Ovary (tissue), 3 donors: Measurements from ENCODE around the gene ST8SIA4.

Experiments
- POLR2A ChIP-seq: fragments of 450-650 bp; IDR thresholded peaks from one replicate; pipeline ENCODE4 v1.6.1; 2017; ENCODE audit warnings: antibody characterized with exemption, mild to moderate bottlenecking, moderate library complexity
- TF ChIP-seq, protein P1 (sequence below), 3 donors: fragments of 450-650 bp in 2 of 3; fragments of 200-600 bp in 1 of 3; IDR thresholded peaks; one replicate each; pipeline versions ENCODE4 v1.5.1 to v1.8.0; 2016 to 2022; ENCODE audit warnings: antibody characterized with exemption in 3 of 3, mild to moderate bottlenecking in 1 of 3
- donor health status: DM: no; HTN: no; CAD: no.

DNA sequence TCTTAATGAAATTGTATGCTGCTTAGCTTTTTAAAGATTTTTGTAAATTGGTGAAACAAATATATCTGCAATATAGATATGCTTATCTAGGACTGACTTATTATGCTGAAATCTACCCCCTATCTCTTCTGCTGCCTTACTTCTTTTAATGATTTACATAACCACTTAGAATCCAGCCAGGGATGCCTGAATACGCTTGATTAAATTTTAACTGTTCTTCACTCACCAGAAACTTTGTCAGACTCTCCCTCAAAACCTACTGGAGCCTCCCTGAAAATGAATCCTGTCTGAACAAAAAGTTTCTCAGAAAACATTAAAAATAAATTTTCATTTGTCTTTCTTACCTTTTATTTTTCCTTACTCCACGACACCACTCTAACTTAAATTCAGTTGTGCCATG is 111.7 kb downstream of the ST8SIA4 start:
- TF ChIP-seq, protein P1, sequence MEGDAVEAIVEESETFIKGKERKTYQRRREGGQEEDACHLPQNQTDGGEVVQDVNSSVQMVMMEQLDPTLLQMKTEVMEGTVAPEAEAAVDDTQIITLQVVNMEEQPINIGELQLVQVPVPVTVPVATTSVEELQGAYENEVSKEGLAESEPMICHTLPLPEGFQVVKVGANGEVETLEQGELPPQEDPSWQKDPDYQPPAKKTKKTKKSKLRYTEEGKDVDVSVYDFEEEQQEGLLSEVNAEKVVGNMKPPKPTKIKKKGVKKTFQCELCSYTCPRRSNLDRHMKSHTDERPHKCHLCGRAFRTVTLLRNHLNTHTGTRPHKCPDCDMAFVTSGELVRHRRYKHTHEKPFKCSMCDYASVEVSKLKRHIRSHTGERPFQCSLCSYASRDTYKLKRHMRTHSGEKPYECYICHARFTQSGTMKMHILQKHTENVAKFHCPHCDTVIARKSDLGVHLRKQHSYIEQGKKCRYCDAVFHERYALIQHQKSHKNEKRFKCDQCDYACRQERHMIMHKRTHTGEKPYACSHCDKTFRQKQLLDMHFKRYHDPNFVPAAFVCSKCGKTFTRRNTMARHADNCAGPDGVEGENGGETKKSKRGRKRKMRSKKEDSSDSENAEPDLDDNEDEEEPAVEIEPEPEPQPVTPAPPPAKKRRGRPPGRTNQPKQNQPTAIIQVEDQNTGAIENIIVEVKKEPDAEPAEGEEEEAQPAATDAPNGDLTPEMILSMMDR (IDR thresholded peaks at IDR 0.05) = no peak
- no peak for TF ChIP-seq POLR2A
